BJ (cell line): ENCODE data around the gene CDC25C. TPM values are rescaled to one million over a fixed set of nuclear protein-coding genes. Genes with fewer than 3 reads are reported as not detected.

Experiments
- CTCF ChIA-PET: fragments of 350-600 bp; formaldehyde crosslinking; extraction: SDS; loops from one replicate; lab custom pipeline; 2021; ENCODE audit warnings: antibody characterized with exemption, inconsistent platforms; lab: Yijun Ruan, JAX
- POLR2A ChIA-PET: fragments of 300-600 bp; sonication (Branson Sonifier 250); formaldehyde crosslinking; extraction: SDS; loops from one replicate; lab custom pipeline; 2021; ENCODE audit warnings: antibody characterized with exemption; lab: Charles Lee
- DNase-seq: peaks from one replicate; pipeline ENCODE4 v3.0.0-alpha.2; 2011; ENCODE audit warnings: low read depth
- H3K27me3 ChIP-seq: 2 replicates; pipeline ENCODE4 v1.6.0; 2011; ENCODE audit warnings: low read length; ENCODE audit not compliant: control insufficient read depth, insufficient read depth
- H3K36me3 ChIP-seq: 2 replicates; pipeline ENCODE4 v1.5.1; 2011; ENCODE audit warnings: low read length; ENCODE audit not compliant: control insufficient read depth, insufficient read depth
- H3K4me3 ChIP-seq: 2 replicates; pipeline ENCODE4 v1.5.1; 2011; ENCODE audit warnings: low read depth, mild to moderate bottlenecking, control low read depth, low read length
- polyA plus RNA-seq: library from polyadenylated mRNA; depleted of rRNA; stranded (reverse); fragments of >200 nt; gene quantifications from 2 replicates; pipeline ENCODE4 v1.2.3, GENCODE V29; 2011
- TF ChIP-seq, protein P1 (sequence below): IDR thresholded peaks from 2 replicates; pipeline ENCODE4 v1.5.1; 2011; ENCODE audit warnings: low read depth, mild to moderate bottlenecking, control low read depth, inconsistent platforms, low read length, moderate library complexity; ENCODE audit not compliant: insufficient read depth

Gene CDC25C
- polyA plus RNA-seq, 1 experiment: 7.8 TPM

DNA sequence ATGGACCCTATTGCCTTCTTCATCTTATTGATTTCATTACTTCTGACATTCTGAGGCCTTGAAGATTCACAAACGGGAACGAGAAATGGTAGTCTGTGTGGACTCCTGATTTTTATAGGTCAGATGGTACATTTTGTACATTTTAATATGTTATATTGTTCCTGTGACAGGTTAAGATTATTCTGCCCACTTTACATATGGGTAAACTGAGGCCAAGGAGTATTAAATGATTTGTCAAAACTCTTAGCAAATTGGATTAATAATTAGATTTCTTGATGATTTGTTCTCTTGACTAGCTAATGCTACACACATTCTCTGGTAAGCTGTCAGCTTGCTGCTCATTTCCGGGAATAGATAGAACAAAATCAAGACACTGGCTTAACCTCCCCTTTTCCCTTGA is 8.4 kb upstream of the CDC25C start:
- Histone ChIP-seq H3K36me3 (peaks cover 10% of the 10 kb centered on the region), H3K27me3 (no peaks in the 10 kb centered on the region), H3K4me3 (peak overlapping the region; percentile 77; the same call in 1 of the 2 replicates)
- ChIA-PET POLR2A (interaction anchor here (1.2 kb wide), 1 partner anchor 11 kb away, joined by 3 read pairs; no protein-coding TSS in a partner anchor), CTCF (interaction anchor here (8.9 kb wide), 1 partner anchor 13 kb away, joined by 118 read pairs; the partner anchor contains the start of gene KDM3B)
- DNase-seq: no peak
- TF ChIP-seq, protein P1, sequence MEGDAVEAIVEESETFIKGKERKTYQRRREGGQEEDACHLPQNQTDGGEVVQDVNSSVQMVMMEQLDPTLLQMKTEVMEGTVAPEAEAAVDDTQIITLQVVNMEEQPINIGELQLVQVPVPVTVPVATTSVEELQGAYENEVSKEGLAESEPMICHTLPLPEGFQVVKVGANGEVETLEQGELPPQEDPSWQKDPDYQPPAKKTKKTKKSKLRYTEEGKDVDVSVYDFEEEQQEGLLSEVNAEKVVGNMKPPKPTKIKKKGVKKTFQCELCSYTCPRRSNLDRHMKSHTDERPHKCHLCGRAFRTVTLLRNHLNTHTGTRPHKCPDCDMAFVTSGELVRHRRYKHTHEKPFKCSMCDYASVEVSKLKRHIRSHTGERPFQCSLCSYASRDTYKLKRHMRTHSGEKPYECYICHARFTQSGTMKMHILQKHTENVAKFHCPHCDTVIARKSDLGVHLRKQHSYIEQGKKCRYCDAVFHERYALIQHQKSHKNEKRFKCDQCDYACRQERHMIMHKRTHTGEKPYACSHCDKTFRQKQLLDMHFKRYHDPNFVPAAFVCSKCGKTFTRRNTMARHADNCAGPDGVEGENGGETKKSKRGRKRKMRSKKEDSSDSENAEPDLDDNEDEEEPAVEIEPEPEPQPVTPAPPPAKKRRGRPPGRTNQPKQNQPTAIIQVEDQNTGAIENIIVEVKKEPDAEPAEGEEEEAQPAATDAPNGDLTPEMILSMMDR: no peak

DNA sequence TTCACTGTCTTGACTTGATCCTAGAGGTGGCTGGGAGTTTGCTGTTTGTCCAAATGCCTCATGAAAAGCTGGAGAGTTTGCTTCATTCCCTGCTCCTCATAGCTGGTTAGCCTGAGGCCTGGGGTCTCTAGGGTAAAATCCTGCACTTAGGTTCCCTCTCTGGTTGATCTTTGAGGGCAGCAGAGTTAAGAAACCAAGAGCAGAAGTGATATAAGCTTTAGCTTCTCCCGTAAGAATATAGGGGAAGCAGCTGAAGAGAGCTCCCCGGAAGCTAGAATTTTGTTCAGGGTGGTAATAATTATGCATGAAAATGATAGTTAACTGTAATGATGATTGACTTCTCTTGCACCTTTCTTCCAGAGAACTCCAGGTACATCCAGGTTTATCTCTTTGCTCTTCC is 7.9 kb upstream of the CDC25C start:
- ChIA-PET CTCF (interaction anchor here (0.6 to 8.9 kb wide), 3 partner anchors 9 to 166 kb away, joined by 3 to 118 read pairs (median 3); partner anchors contain the start of gene KDM3B), POLR2A (interaction anchor here (0.8 to 1.2 kb wide), 2 partner anchors 10 to 12 kb away, joined by 3 read pairs; no protein-coding TSS in a partner anchor)
- TF ChIP-seq, protein P1: no peak
- DNase-seq: no peak
- peaks cover 6% of the 10 kb centered on the region; the same call in 1 of the 2 replicates for H3K36me3 ChIP-seq
- H3K4me3 ChIP-seq: peak overlapping the region; percentile 77
- no peaks in the 10 kb centered on the region for H3K27me3 ChIP-seq

DNA sequence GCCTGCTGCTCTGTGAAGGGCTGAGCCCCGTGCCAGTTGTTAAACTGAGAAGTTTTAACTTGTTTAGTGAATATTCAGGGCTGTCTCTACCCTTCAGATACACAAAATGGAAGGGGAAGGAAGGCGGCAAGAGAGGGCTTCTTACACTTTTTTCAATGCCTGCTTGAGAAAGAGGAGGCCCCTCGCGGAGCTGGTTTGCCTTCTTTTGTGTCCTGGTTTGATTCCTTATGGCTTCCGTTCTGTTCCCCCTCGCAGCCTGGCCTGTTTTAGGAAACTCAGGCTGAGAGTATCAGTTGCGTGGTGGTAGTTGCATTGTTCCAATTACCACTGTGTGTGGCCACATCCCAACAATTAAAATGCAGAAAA is 7.5 kb upstream of the CDC25C start:
- peak overlapping the region; percentile 77 for H3K4me3 ChIP-seq
- peaks cover 4% of the 10 kb centered on the region; the same call in 1 of the 2 replicates for H3K36me3 ChIP-seq
- ChIA-PET CTCF (interaction anchor here (0.6 to 8.9 kb wide), 3 partner anchors 10 to 166 kb away, joined by 3 to 118 read pairs (median 3); partner anchors contain the start of gene KDM3B), POLR2A (interaction anchor here (0.8 to 1.2 kb wide), 2 partner anchors 10 to 12 kb away, joined by 3 read pairs; no protein-coding TSS in a partner anchor)
- no peak for DNase-seq
- TF ChIP-seq, protein P1: no peak
- H3K27me3 ChIP-seq: no peaks in the 10 kb centered on the region

DNA sequence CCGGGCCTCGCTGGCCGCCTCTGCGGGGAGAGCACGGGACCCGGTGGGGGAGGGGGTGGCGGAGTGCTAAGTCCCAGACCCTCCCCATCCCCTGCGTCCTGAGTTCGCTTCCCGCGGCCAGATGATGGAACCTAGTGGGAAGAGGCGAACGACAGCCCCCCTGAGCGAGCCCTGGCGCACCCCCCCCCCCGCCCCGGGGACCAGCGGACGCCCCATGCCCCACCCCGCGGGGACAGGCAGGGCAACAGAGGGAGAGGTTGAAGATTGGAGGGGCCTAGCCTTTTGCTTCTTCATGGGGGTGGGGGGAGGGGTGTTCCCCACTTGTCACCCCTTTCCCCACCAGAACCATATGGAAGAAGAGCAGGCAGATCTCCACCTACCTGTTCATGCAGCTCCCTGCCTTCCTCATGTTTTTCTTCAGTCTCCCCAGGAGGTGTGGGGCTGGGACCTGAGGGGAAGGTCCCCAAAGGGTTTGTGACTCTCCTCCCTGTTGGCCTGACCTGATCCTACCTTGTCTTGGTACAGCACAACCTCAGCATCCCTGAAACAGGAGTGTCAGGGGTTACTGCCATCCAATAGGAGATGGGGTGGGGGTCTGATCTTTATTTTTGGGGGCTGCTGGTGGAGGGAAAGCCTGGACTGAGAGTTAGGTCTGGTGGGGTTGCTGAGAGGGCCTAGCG is 6.9 kb upstream of the CDC25C start:
- POLR2A ChIA-PET: interaction anchor here (0.8 to 1.2 kb wide), 2 partner anchors 11 to 13 kb away, joined by 3 read pairs; no protein-coding TSS in a partner anchor
- TF ChIP-seq, protein P1: no peak
- Histone ChIP-seq H3K4me3 (peak overlapping the region; percentile 77), H3K36me3 (peaks cover 3% of the 10 kb centered on the region; the same call in 1 of the 2 replicates), H3K27me3 (no peaks in the 10 kb centered on the region)
- CTCF ChIA-PET: interaction anchor here (1.0 to 8.9 kb wide), 2 partner anchors 10 to 14 kb away, joined by 3 to 118 read pairs; partner anchors contain the start of gene KDM3B
- no peak for DNase-seq

DNA sequence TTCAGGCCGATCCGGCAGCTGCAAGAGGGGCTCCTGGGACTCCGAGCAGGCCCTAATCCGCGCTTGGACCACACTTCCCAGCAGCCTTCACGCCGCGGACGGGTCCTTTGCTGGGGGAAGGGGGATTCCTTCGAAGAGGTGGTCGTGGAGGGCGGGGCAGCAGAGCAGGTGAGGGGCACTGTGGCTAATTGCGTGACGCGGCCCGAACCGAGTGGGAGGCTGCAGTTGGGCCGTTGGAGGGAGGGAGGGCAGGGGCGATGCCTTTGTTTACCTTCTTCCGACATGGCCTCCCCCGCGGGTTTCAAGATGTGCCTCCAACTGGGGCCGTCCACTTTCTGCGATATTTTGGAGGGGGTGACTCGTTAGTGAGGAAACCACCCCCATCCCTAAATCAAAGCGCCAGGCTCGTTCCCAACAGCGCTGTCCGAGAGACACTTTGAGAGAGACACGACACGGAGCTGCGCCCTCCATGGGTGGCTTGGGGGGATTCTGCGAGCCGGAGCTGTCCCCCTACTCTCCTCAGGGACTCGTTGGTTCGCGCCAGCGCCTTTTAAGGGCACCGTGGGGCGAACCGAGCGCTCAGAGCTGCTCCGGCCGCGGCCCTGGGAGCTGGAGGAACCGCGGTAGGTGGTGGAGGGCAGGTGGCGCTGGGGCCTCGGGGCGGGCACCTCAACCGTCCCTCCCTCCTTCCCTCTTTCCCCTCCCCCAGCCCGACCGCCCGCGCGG is 6.2 kb upstream of the CDC25C start, which contains the start of gene FAM53C:
Gene FAM53C (plus strand): TSS at position 582 of the 726 bp plus-strand sequence. CDS start 3,070 bp downstream, outside the sequence.
- peak; percentile 59 for DNase-seq
- Histone ChIP-seq H3K27me3 (no peaks in the 10 kb centered on the region), H3K36me3 (peaks cover 3% of the 10 kb centered on the region; the same call in 1 of the 2 replicates), H3K4me3 (peak within 1 kb of the TSS; percentile 77)
- TF ChIP-seq, protein P1: no peak
- POLR2A ChIA-PET: interaction anchor here (0.5 to 0.8 kb wide), 3 partner anchors 13 to 711 kb away, joined by 3 to 19 read pairs (median 3); no protein-coding TSS in a partner anchor
- CTCF ChIA-PET: interaction anchor here (8.9 kb wide), 1 partner anchor 15 kb away, joined by 118 read pairs; the partner anchor contains the start of gene KDM3B
